LNCAP (cell line): Measurements from ENCODE around the gene SAMD14.

Experiments
- TF ChIP-seq, protein P1 (sequence below): fragments of 450-650 bp; IDR thresholded peaks from 2 replicates; pipeline ENCODE4 v1.5.1; 2017; ENCODE audit warnings: mild to moderate bottlenecking

Gene SAMD14

DNA sequence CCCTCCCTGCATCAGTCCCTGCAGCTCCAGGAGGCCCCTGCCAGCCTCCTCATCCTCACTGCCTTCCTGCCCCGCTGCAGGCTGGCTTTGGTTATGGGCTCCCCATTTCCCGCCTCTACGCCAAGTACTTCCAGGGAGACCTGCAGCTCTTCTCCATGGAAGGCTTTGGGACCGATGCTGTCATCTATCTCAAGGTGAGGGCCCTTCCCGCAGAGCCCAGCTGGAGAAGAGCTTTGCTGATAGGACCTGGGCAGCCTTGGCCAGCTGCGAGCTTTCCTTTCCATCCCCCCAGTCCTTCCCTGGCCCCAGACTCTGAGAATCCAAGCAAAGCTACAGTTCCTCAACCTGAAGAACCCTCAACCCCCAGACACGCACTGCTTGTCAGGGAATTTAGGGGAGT, 20.8 kb downstream of the SAMD14 start:
- TF ChIP-seq, protein P1, sequence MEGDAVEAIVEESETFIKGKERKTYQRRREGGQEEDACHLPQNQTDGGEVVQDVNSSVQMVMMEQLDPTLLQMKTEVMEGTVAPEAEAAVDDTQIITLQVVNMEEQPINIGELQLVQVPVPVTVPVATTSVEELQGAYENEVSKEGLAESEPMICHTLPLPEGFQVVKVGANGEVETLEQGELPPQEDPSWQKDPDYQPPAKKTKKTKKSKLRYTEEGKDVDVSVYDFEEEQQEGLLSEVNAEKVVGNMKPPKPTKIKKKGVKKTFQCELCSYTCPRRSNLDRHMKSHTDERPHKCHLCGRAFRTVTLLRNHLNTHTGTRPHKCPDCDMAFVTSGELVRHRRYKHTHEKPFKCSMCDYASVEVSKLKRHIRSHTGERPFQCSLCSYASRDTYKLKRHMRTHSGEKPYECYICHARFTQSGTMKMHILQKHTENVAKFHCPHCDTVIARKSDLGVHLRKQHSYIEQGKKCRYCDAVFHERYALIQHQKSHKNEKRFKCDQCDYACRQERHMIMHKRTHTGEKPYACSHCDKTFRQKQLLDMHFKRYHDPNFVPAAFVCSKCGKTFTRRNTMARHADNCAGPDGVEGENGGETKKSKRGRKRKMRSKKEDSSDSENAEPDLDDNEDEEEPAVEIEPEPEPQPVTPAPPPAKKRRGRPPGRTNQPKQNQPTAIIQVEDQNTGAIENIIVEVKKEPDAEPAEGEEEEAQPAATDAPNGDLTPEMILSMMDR: no peak

- TF ChIP-seq, protein P1: no peak
These were observed 21.4 kb downstream of the SAMD14 start for GRCh38 chr17:50108556-50108955.

DNA sequence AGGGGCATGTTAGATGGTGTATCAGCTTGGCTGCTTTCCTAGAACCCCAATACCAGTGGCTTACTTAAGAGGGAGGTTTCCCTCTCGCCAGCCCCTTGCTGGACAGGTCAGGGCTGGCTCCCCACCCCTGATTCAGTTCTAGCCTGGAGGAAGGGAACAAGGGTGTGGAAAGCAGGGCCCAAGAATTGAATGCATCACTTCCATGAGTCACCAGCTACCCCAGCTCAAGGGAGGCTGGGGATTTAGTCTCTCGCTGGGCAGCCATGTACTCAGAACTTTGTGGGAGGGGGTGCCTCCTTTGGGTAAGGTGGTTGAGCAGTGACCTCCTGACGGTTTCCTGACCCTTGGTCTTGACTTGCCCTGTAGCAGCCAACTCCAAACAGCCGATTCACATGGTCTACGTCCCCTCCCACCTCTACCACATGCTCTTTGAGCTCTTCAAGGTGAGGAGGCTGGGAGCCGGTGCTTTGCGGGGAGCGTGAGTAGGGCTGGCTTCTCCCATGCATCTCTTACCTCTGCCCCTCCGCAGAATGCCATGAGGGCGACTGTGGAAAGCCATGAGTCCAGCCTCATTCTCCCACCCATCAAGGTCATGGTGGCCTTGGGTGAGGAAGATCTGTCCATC, 22.1 kb downstream of the SAMD14 start:
- TF ChIP-seq, protein P1: no peak

DNA sequence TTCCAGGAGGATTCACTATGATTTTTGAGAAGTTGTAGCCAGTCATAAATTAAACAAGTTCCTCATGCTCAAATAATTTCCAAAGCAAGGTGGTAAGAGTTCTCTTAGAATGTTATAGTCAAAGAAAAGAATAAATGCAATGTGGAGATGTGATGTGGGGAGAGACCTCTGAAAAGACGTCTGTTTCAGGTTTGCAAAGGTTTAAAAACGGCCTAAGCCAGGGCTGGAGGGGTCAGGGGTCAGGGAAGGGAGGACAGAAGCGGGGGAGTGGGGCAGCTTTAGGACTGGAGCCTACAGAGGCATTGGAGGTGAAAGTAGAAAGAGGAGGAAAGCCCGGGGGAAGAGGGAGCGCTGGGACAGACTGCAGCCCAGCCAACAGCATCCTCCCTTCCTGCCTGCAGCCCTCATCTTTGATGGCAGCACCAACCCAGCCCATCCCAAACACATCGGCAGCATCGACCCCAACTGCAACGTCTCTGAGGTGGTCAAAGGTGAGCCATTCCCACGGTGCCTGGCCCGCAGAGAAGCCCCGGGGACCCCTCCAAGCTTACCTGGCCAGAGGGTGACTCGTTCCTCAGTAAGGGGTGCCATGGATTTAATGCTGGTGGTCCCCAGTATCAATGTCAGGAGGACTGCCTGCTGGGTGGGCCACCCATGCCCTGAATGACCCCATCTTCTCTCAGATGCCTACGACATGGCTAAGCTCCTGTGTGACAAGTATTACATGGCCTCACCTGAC, 23.4 kb downstream of the SAMD14 start:
- TF ChIP-seq, protein P1: no peak

- TF ChIP-seq, protein P1: no peak
These were observed 24.1 kb downstream of the SAMD14 start for GRCh38 chr17:50105811-50106210.

DNA sequence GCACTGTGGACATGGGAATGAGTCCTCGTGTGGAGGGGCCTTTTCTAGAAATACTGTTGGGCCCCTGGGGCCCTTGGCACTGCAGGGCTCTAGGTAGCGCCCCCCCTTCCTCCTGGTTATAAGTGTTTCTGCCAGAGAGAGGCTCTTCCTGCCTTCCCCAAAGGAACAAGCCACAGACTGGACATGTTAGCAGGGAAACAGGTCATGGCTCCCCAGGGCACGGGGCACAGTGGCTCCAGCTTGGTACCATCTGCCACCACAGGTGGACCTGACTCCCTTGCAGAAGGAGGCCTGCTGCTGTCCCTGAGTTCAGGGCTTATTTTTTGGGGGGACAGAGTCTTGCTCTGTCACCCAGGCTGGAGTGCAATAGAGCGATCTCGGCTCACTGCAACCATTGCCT, 26.0 kb downstream of the SAMD14 start:
- TF ChIP-seq, protein P1: no peak

GRCh38 chr17:50103252-50103651, 26.7 kb downstream of the SAMD14 start:
- TF ChIP-seq, protein P1: no peak
